Upper lobe of right lung (tissue), 1 donor: ENCODE data around the gene FNTB. TPM values are rescaled to one million over a fixed set of nuclear protein-coding genes. Genes with fewer than 3 reads are reported as not detected.

Source experiments
- ATAC-seq: fragments of 200-7000 bp; cut with Tn5 transposase; one replicate; pipeline ENCODE4 v1.9.1; 2020; ENCODE audit warnings: mild to moderate bottlenecking, moderate library complexity
- DNase-seq: peaks from one replicate; pipeline ENCODE4 v3.0.0-alpha.2; 2020
- H3K27ac ChIP-seq: fragments of 200-600 bp; one replicate; pipeline ENCODE4 v1.8.0; 2022
- H3K27me3 ChIP-seq: fragments of 200-600 bp; one replicate; pipeline ENCODE4 v1.8.0; 2022; ENCODE audit warnings: mild to moderate bottlenecking
- H3K36me3 ChIP-seq: fragments of 200-600 bp; one replicate; pipeline ENCODE4 v1.8.0; 2022
- H3K4me1 ChIP-seq: fragments of 200-600 bp; one replicate; pipeline ENCODE4 v1.8.0; 2022
- H3K4me3 ChIP-seq: fragments of 200-600 bp; one replicate; pipeline ENCODE4 v1.8.0; 2022; ENCODE audit warnings: mild to moderate bottlenecking
- H3K9me3 ChIP-seq: fragments of 200-600 bp; one replicate; pipeline ENCODE4 v1.8.0; 2022
- CTCF ChIP-seq: fragments of 200-600 bp; IDR thresholded peaks from one replicate; pipeline ENCODE4 v1.8.0; 2022; ENCODE audit warnings: antibody characterized with exemption
- intact Hi-C: fragments of 100-400 bp; cut with DNase I; formaldehyde crosslinking; loops from one replicate; pipeline ENCODE4 v1.11.0; 2022
- microRNA-seq: library from miRNA; unstranded; fragments of <30 nt; microRNA quantifications from one replicate; pipeline ENCODE4 v1.2.0, GENCODE V29; 2020; ENCODE audit warnings: borderline microRNAs expressed
- total RNA-seq: library from RNA; stranded (reverse); fragmentation: NEBNext Ultra II Directional; extraction: Animal tissue kit (Norgen Biotek cat#: 25700); gene quantifications from one replicate; pipeline ENCODE4 v1.2.1, GENCODE V29; 2021
- donor health status: DM: no; HTN: yes; CAD: no; lungs with severe emphysema.

The FNTB gene
- total RNA-seq, 1 donor from 2014 or later = 14.2 TPM

GRCh38 chr14:65107200-65107599, 120.5 kb downstream of the FNTB start:
- Histone ChIP-seq H3K4me1 (peaks cover 5% of the 10 kb centered on the region), H3K27ac (no peak overlapping the region), H3K27me3 (no peaks in the 10 kb centered on the region), H3K36me3 (no peaks in the 10 kb centered on the region), H3K4me3 (no peak overlapping the region), H3K9me3 (no peaks in the 10 kb centered on the region)
- intact Hi-C loops = no loop called here
- ATAC-seq = no peak
- no peak for TF ChIP-seq CTCF
- DNase-seq = no peak

- Histone ChIP-seq H3K27me3 (no peaks in the 10 kb centered on the region), H3K36me3 (no peaks in the 10 kb centered on the region), H3K4me3 (no peak overlapping the region), H3K27ac (no peak overlapping the region), H3K9me3 (no peaks in the 10 kb centered on the region), H3K4me1 (no peaks in the 10 kb centered on the region)
- TF ChIP-seq CTCF = no peak
- ATAC-seq (no peak), DNase-seq (no peak)
- intact Hi-C loops = no loop called here
Measured at GRCh38 chr14:65109357-65109756, 122.7 kb downstream of the FNTB start.

GRCh38 chr14:65110525-65110924, 123.8 kb downstream of the FNTB start:
- intact Hi-C loops = no loop called here
- H3K27ac ChIP-seq = no peak overlapping the region
- no peaks in the 10 kb centered on the region for H3K27me3 ChIP-seq
- H3K4me1 ChIP-seq = no peaks in the 10 kb centered on the region
- no peak for TF ChIP-seq CTCF
- DNase-seq (no peak), ATAC-seq (no peak)
- no peaks in the 10 kb centered on the region for H3K36me3 ChIP-seq
- no peaks in the 10 kb centered on the region for H3K9me3 ChIP-seq
- H3K4me3 ChIP-seq = no peak overlapping the region

Small RNA genes lying within 50 kb of the gene (microRNA-seq; reads per million reads assigned to microRNA genes)
- not detected for gene MIR4706

Other genes starting within 250 kb of the FNTB start
- gene SPTB, start 107.0 kb upstream of the FNTB start, total RNA-seq = 3.0 TPM
- gene CHURC1, start 72.4 kb upstream of the FNTB start, total RNA-seq = 52.5 TPM
- gene GPX2, start 44.1 kb upstream of the FNTB start, total RNA-seq = 0.69 TPM
- 21.5 TPM for gene RAB15, start 14.6 kb upstream of the FNTB start, total RNA-seq
- gene MAX, start 115.6 kb downstream of the FNTB start, total RNA-seq = 102 TPM